Upper lobe of right lung (tissue), 1 donor: ENCODE measurements around the gene TRPC4. TPM values are rescaled to one million over a fixed set of nuclear protein-coding genes. Genes with fewer than 3 reads are reported as not detected.

Source experiments
- ATAC-seq: fragments of 200-7000 bp; cut with Tn5 transposase; one replicate; pipeline ENCODE4 v1.9.1; 2020; ENCODE audit warnings: mild to moderate bottlenecking, moderate library complexity
- DNase-seq: peaks from one replicate; pipeline ENCODE4 v3.0.0-alpha.2; 2020
- H3K27ac ChIP-seq: fragments of 200-600 bp; one replicate; pipeline ENCODE4 v1.8.0; 2022
- H3K27me3 ChIP-seq: fragments of 200-600 bp; one replicate; pipeline ENCODE4 v1.8.0; 2022; ENCODE audit warnings: mild to moderate bottlenecking
- H3K36me3 ChIP-seq: fragments of 200-600 bp; one replicate; pipeline ENCODE4 v1.8.0; 2022
- H3K4me1 ChIP-seq: fragments of 200-600 bp; one replicate; pipeline ENCODE4 v1.8.0; 2022
- H3K4me3 ChIP-seq: fragments of 200-600 bp; one replicate; pipeline ENCODE4 v1.8.0; 2022; ENCODE audit warnings: mild to moderate bottlenecking
- H3K9me3 ChIP-seq: fragments of 200-600 bp; one replicate; pipeline ENCODE4 v1.8.0; 2022
- intact Hi-C: fragments of 100-400 bp; cut with DNase I; formaldehyde crosslinking; loops from one replicate; pipeline ENCODE4 v1.11.0; 2022
- total RNA-seq: library from RNA; stranded (reverse); fragmentation: NEBNext Ultra II Directional; extraction: Animal tissue kit (Norgen Biotek cat#: 25700); gene quantifications from one replicate; pipeline ENCODE4 v1.2.1, GENCODE V29; 2021
- TF ChIP-seq, protein P1 (sequence below): fragments of 200-600 bp; IDR thresholded peaks from one replicate; pipeline ENCODE4 v1.8.0; 2022; ENCODE audit warnings: antibody characterized with exemption
- donor health status: DM: no; HTN: yes; CAD: no; lungs with severe emphysema.

Gene TRPC4
- total RNA-seq, 1 donor from 2014 or later: 1.6 TPM

DNA sequence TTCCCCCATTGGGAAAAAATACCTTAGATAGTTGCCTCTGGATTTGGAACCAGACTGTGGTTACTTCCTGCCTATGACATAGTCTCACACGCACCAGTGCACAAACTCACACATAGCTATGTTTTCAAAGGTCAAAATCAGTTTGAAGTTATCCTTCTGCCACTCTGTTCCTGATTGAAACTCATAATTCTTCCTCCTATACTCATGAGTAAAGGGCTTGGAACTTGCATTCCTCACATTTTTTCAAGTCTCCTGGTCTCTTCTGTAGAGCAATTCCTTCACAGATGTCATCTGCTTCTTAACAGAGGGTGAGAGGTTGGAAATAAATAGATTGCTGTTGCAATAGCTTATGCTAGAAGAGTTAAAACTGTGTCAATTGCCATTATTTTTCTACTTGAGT lies 252.4 kb downstream of the TRPC4 start:
- intact Hi-C loops: no loop called here

DNA sequence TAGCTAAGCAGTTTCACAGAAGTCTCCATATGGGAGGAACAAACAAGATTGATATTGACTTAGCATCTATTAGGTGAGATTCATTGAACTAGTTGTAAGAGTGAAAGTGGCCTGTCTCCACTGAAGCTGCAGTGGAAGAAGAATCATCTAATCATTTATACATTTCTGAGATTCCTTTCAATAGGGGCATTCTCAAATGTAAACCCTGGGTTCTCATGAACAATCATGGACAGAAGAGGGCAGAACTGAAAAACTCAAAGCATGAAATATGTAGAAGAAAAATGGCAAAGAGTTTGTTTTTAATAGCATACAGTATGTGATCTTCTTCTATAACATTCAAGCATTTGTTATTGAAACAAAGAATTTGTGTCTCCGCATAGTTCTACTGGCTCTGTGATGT lies 253.4 kb downstream of the TRPC4 start:
- intact Hi-C loops: no loop called here
- DNase-seq: no peak
- no peaks in the 10 kb centered on the region for H3K36me3 ChIP-seq
- no peaks in the 10 kb centered on the region for H3K27me3 ChIP-seq
- H3K4me3 ChIP-seq: no peak overlapping the region
- no peak for ATAC-seq
- TF ChIP-seq, protein P1, sequence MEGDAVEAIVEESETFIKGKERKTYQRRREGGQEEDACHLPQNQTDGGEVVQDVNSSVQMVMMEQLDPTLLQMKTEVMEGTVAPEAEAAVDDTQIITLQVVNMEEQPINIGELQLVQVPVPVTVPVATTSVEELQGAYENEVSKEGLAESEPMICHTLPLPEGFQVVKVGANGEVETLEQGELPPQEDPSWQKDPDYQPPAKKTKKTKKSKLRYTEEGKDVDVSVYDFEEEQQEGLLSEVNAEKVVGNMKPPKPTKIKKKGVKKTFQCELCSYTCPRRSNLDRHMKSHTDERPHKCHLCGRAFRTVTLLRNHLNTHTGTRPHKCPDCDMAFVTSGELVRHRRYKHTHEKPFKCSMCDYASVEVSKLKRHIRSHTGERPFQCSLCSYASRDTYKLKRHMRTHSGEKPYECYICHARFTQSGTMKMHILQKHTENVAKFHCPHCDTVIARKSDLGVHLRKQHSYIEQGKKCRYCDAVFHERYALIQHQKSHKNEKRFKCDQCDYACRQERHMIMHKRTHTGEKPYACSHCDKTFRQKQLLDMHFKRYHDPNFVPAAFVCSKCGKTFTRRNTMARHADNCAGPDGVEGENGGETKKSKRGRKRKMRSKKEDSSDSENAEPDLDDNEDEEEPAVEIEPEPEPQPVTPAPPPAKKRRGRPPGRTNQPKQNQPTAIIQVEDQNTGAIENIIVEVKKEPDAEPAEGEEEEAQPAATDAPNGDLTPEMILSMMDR: no peak
- no peak overlapping the region for H3K27ac ChIP-seq
- no peaks in the 10 kb centered on the region for H3K9me3 ChIP-seq
- H3K4me1 ChIP-seq: no peaks in the 10 kb centered on the region

More for the DNA sequence above, 252.4 kb downstream of the TRPC4 start:
- Histone ChIP-seq H3K27me3 (no peaks in the 10 kb centered on the region), H3K27ac (no peak overlapping the region), H3K36me3 (no peaks in the 10 kb centered on the region), H3K4me3 (no peak overlapping the region), H3K4me1 (no peaks in the 10 kb centered on the region), H3K9me3 (no peaks in the 10 kb centered on the region)
- DNase-seq (no peak), ATAC-seq (no peak)
- TF ChIP-seq, protein P1: no peak

DNA sequence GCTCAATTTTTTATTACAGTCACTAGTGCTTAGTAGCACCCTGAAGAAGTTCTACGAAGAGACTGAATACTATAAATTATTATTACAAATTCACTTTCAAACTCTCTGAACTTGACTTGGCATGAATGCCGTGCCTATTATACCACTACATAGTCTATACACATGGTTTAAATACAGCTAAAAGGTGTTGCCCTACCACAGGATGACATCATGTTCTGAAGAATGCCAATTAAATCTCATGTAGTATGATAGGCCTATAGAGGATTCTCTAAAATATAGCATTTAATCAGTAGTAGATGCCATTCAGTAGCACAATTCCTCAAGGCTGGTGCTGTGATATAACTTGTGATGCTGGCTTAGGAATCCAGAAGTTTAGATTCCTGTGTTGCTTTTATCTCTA lies 254.3 kb downstream of the TRPC4 start:
- no peaks in the 10 kb centered on the region for H3K36me3 ChIP-seq
- H3K4me3 ChIP-seq: no peak overlapping the region
- no peak for ATAC-seq
- H3K27ac ChIP-seq: no peak overlapping the region
- no peaks in the 10 kb centered on the region for H3K27me3 ChIP-seq
- H3K4me1 ChIP-seq: no peaks in the 10 kb centered on the region
- DNase-seq: no peak
- H3K9me3 ChIP-seq: no peaks in the 10 kb centered on the region
- TF ChIP-seq, protein P1: no peak
- intact Hi-C loops: no loop called here

DNA sequence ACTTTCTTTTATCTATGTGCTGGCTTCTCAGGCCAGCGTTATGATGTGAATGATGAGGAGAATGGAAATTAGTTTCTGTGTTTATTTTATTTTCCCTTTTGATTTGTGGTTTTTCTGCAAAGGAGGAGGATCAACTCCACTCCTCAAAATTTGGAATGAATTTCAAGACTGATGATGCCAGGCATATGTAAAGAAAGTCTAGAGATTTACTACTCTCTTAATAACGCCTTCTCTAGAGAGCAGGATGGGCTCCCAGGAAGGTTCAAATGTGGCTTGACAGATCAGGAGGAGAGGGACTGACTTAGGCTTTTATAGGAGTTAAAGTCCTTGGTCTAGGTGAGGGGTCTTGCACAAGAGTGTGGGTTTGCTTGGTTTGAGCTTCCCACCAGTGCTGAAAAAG lies 255.9 kb downstream of the TRPC4 start:
- H3K9me3 ChIP-seq: no peaks in the 10 kb centered on the region
- no peak overlapping the region for H3K4me3 ChIP-seq
- TF ChIP-seq, protein P1: no peak
- no peak for DNase-seq
- intact Hi-C loops: loop anchor here (5.0 kb wide), 1 partner anchor 1854 kb away; no protein-coding TSS in a partner anchor
- H3K27ac ChIP-seq: no peak overlapping the region
- H3K36me3 ChIP-seq: no peaks in the 10 kb centered on the region
- no peaks in the 10 kb centered on the region for H3K4me1 ChIP-seq
- ATAC-seq: no peak
- no peaks in the 10 kb centered on the region for H3K27me3 ChIP-seq

DNA sequence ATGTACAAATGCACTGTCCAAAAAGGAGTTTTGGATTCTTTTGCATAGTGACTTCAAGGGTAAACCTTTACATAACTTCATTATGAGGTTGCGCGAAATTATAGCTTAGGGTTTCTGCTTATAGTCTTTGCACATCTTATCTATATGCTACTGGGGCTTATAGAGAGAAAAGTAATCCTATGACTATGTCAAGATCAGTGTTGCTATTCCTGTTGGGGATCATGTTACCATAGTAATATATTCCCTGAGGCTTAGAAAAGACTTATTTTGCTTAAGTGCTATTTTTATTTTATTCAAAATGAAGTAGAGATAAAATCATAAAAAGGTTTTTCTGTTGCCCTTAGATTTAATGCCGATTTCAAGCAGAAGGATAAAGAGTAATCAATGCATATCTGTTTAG lies 256.3 kb downstream of the TRPC4 start:
- no peaks in the 10 kb centered on the region for H3K36me3 ChIP-seq
- H3K4me3 ChIP-seq: no peak overlapping the region
- H3K9me3 ChIP-seq: no peaks in the 10 kb centered on the region
- H3K27ac ChIP-seq: no peak overlapping the region
- intact Hi-C loops: loop anchor here (5.0 kb wide), 1 partner anchor 1854 kb away; no protein-coding TSS in a partner anchor
- H3K27me3 ChIP-seq: no peaks in the 10 kb centered on the region
- ATAC-seq (no peak), DNase-seq (no peak)
- H3K4me1 ChIP-seq: no peaks in the 10 kb centered on the region
- TF ChIP-seq, protein P1: no peak

DNA sequence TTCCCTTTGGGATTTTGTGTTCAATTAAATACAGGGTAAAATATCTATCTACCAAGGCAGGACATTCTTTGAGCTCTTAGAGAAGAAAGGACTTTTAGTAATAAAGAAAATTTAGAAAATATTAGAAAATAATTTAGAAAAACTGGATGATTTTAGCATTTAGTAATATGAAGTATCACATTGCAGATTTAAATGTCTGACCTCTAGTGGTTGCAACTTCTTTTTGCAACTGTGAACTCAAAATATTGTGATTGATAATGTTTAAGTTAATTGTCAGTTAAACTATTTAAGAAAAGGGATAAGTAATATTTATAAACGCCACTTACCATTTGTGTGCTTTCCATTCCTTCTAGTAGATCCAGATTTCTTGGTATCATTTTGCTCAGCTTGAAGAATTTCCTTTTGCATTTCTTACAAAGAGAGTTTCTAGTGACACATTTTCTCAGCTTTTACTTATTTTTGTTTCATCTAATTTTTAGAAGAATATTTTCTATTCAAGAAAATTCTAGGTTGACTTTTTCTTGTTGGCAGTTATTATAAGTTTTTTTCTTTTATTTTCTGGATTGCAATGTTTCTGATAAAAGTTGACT lies 260.7 kb downstream of the TRPC4 start:
- TF ChIP-seq, protein P1: peak; percentile 35
- Histone ChIP-seq H3K4me3 (no peak overlapping the region), H3K4me1 (no peaks in the 10 kb centered on the region), H3K27me3 (no peaks in the 10 kb centered on the region), H3K27ac (no peak overlapping the region), H3K36me3 (no peaks in the 10 kb centered on the region), H3K9me3 (no peaks in the 10 kb centered on the region)
- DNase-seq (no peak), ATAC-seq (no peak)
- intact Hi-C loops: no loop called here
